GM19351 (cell line): Measurements from ENCODE around the gene CNTNAP2.

Source experiments
- ATAC-seq: cut with Tn5 transposase; IDR thresholded peaks from one replicate; pipeline ENCODE4 v1.9.1; 2021; ENCODE audit warnings: mild to moderate bottlenecking, moderate library complexity; ENCODE audit not compliant: unreplicated experiment

Gene CNTNAP2

DNA sequence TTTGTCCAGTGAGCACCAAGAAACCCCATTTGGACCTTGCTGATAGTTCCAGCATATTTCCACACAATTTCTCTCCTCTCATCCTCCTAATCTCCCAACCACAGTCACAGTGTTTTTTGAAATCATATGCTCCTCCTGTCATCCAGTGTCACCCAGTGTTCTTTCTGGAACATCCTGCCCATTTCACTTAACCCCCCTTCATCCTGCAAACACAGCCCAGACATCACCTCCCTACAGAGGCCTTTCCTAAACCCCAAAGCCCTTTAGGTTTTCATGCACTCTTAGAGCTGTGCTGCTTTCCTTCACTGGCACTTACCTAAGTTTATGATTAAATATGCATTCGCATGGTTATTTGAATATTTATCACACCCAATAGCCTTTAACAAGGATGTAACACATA, 1316.0 kb downstream of the CNTNAP2 start:
- no peak for ATAC-seq

DNA sequence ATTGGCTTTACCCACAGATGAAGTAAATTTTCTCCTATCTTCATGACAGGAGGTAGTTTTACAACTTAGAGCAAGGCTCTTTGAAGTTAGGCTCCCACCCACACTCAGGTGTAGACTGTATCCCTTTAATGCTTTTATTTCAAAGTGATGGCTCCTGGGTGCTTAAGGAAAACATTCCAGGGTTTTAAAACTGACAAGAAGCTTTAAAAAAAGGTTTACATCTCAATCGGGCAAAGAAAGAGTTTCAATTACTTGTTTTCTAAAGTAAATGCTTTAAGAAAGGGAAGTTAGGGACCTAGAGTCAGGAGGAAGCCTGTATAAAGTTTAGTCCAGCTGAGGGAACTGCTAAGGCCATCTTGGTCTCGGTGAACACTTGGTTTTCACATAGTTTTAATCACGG, 1320.1 kb downstream of the CNTNAP2 start:
- ATAC-seq = no peak

DNA sequence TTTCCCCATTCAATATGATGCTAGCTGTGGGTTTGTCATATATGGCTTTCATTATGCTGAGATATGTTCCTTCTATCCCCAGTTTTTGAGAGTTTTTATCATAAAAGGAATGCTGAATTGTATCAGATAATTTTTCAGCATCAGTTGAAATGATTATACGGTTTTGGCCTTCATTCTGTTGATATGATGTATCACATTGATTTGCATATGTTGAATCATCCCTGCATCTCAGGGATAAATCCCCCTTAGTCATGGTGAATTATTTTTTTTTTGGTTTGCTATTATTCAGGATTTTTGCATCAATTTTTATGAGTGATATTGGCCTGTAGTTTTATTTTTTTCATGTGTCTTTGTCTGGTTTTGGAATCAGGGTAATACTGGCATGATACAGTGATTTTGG, 1321.6 kb downstream of the CNTNAP2 start:
- ATAC-seq = no peak

DNA sequence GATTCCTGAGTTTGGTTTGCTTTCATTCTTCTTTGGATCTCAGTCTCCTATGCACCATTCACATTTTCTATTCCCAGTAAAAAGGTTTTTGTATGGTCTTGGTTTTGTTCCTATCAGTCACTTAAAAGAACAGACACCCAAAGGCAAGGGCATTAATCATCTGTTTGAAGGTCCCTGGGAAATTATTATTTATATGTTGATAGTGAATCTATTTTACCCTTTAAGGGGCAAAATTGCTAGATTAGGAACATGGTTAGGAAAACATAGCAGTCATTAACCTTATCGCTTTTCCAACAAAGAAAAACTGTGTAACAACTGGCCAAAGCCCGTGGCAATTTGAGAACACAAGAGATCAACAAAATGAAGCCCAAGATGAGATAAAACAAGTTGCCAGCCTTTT, 1327.3 kb downstream of the CNTNAP2 start:
- no peak for ATAC-seq

DNA sequence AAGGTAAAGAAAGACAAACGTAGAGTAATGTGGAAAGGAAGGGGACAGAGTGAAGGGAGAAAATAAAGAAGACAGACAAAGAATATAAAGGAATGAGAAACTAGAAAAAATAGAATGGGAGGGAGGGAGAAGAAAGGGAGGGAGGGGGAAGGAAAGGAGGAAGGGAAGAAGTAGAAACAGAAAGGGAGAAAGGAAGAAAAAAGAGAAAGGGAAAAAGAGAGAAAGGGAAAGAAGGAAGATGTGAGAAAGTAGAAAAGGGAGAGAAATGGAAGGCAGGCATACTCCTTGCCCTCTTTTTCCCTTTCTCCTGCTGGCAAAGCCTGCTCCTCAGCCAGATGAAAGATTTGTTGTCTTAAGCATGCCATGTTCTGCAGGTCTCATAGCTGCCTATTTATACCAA, 1336.2 kb downstream of the CNTNAP2 start:
- ATAC-seq = no peak

DNA sequence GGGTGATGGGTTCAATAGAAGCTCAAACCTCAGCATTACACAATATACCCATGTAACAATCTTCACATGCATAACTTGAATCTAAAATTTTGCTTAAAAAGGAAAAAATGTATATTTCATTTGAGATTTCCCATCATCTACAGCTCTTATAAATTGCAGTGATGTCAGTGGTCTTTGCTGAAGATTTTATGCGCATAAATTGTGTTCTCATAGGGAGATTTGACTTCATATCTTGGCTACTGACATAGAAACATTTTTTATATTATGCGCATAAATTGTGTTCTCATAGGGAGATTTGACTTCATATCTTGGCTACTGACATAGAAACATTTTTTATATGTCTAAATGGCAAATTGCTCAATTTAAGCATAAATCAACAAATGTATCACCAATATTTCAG, 1348.6 kb downstream of the CNTNAP2 start:
- no peak for ATAC-seq

DNA sequence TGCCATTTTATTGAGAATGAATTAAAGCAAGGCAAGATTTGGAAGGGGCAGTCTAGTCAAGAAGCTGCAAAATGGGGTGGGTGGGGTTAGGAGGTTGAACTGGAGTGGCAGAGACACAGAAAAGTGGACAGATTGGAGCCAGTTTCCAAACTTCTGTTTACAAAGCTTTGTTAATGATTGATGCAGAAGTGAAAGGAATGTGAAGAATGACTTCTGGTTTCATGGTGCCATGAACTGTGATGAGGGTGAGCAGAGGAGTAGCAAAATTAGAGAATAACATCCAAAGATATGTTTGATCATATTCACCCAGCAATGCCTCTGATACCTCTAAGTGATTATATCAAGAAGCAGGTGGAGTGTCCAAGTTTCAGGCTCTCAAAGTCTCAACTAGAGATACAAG, 1356.0 kb downstream of the CNTNAP2 start:
- no peak for ATAC-seq

DNA sequence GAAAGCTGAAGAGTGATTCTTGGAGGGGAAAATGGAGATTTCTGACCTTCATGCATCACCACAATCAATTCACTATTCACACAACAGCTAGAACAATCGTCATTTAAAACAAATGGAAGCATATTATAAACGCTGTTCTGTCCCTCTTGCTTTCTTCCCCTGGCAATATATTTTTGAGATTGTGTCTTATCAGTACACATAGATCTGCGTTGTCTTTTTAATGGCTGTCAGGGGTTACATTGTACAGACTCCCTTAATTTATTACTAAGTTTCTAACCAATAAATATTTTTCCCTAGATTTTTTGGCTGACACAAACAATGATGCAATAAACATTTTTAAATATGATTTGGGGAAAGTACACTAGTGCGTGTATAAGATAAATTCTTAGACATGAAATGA, 1358.3 kb downstream of the CNTNAP2 start:
- no peak for ATAC-seq

DNA sequence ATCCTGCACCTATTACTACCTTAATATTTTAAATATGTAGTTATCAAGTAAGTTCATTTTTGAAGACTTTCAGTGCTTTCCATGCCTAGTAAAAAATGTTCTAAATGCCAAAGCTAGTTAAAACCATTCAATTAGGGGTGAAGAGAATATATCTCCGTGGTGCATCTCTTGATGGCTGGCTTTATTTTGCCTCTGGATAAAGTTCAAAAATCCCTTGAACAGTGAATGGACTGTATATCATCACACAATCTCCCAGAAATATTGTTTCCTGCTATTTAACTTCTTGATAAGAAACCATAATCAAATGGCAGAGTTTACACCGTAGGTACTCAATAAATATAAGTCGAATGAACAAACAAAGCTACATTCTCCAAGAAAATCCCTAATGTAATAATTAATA, 1360.9 kb downstream of the CNTNAP2 start:
- no peak for ATAC-seq

DNA sequence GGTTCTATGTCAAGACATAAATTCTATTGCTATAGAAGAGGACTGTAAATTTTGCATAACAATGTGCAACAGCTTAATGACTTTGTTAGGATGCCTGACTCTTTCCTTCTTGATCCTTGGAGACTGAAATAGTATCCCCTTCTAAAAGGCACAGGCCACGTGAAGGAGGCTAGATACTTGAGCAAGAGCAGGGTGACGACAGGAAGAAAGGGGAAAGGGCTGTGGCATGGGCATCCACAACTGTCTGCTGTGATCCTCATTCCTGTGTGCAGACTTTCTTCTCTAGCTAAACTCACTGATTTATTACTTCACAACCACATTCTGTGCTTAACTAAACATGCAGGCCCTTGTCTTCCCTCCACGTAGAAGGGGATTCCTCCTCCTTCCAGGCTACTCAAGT, 1362.2 kb downstream of the CNTNAP2 start:
- no peak for ATAC-seq

DNA sequence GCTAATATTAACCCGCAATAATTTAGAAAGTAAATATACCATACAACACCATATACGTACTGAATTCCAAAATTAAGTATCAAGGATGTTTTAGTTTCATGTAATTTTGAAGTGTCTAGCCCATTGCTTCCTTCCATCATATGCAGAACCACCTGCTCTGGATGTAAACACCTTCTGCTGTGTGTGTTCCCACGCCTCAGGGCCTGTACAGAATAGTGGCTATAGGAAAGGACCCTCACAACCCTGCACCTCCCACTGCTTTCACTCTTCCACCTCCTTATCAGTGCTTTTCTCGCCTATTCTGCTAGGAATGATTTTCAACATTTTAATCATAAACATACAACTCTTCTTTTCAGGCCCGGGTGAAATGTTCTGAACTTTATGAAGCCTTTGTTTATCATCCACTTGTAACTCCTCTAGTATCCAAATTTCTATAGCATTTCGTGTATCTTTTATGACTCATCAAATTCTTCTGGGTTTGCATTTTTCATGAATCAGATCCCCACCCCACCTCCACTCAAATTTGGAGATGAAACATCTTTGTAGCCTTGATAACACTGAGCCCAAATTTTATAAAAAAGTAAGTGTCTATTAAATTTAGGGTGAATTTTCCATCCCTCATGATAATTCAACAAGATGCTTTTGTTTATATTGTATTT, 1367.2 kb downstream of the CNTNAP2 start:
- no peak for ATAC-seq

DNA sequence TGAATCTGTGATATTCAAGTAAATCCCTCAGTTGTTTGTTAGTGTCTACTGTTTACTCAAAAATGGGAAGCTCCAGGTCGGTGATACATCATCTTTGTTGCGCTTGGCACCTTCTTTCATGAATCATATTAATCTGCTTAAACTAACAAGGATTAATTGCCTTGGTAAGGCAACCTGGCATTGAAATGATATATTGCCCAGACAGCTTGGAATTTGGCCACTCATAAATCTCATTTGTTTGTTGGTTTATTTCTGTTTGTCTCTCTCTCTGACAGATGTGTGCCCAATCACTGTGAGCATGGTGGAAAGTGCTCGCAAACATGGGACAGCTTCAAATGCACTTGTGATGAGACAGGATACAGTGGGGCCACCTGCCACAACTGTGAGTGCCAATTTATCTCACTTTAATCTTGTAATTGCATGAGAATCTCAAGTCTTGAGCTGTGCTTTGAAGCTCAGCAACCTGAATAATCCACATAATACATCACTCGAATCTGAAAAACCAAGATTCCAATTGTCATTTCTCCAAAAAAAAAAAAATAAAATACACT, 1369.1 kb downstream of the CNTNAP2 start:
- no peak for ATAC-seq

DNA sequence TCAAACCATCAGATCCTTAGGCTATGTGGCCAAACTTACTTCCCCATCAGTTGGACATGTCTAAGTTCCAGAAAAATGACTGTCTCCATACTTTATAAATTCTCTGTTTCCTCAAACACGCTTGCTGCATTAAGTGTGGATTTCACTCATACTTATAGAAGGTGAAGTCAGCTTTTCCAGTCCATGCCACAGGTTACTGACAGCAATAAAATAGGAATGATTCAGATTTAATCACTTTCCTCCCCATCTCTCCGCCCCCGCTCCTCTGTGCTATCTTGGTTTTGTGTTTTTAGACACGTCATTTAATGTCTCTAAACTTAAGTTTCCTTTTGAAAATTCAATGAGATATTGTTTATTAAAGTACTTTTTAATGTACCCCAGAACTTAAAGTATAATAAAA, 1376.0 kb downstream of the CNTNAP2 start:
- no peak for ATAC-seq

DNA sequence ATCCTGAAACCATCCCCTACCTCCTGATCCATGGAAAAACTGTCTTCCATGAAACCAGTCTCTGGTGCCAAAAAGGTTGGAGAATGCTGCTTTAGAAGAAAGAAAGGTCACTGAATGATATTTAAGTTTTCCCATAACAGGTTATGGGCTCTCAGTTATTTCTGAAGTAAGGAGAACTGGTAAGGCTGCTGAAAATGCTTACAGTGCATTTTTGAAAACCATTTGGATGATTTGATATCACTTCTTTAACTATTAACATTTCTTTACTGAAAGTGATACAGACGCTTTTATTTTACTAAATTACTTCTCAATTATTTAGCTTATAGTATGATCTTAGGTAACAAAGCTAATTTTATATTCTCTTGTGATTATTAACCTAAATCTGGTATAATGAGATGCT, 1379.6 kb downstream of the CNTNAP2 start:
- ATAC-seq = no peak

DNA sequence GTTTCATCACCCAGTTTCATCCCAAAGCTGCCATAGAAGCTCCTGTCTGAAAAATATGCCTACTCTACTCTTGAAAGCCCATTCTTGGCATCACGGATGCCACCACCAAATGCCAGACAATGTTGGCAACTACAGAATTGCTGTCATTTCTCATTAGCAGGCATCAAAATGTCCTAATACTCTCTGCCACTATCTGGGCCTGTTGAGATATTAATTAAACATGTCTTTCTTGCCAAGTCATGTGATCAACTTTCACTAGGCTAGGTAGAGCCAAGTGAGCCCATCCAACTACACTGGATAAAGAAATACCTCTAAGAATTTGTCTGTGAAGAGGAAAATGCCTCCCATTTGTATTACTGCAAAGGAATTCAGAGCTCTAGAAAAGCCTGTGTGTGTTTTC, 1380.6 kb downstream of the CNTNAP2 start:
- ATAC-seq = no peak

DNA sequence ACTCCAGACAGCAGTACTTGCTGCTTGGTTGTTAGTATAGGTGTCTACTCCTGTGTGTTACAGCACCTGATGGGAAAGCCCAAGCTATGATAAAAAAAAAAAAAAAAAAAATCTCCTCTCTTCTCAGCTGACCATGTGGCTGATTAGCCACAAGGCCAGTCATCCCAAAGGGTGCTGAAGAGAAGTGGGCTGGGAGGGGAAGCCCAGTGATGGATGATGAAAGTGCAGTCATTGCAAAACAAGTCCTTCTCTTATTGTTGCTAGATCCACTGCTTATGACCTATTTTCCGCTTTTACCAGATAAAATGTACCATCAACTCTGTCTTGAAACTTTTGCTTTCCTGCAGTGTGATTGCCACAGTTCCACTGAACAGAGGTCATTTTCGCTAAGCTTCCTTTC, 1381.5 kb downstream of the CNTNAP2 start:
- ATAC-seq = no peak

DNA sequence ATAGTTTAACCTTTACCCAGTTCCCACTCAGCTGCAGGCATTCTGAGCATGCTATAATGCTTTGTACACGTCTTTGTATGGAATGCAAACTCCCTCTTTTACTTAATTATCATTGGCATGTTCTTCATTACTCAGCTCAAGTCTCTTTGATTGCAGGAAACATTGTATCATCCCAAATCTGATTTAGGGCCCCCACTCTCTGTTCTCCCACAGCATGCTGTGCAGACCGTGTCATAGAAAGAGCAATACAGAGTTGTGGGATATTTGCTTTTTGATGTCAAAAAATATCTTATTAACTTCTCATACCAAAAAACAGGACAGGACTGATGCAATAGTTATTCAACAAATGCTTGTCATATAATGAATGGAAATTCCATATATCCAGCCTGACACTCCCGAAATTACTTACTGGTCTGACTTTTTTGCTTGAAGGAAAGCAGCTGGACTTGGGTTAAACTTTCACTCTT, 1392.5 kb downstream of the CNTNAP2 start:
- no peak for ATAC-seq

DNA sequence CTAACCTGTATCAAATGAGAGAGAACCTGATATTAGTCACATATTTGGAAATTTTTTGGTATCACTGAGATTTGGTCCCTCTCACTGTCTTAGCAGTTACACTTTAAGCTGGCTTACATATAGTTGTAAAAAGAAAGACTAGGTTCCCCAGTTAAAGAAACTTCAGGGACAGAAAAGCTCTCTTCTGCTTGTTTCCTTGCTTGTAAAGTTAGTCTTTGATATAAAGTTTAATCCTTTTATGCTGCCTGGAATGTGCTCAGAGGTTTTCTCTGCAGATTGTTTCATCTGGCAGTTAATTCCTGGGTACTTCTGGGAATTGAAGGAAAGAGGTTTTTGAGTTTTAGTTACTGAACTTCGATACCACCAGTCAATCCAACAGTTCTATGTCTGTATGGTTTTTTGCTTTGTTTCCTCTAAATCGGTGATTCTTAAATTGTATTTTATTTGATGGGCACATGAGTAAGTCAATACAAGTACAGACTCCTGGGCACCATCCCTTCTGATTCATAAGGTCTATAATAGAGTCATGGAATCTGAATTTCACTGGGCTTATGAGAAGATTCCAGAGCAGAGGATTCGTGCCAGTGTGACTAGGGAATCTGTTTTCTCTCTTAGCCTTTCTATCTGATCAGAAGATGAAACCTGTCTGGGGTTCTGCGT, 1393.1 kb downstream of the CNTNAP2 start:
- ATAC-seq = no peak

DNA sequence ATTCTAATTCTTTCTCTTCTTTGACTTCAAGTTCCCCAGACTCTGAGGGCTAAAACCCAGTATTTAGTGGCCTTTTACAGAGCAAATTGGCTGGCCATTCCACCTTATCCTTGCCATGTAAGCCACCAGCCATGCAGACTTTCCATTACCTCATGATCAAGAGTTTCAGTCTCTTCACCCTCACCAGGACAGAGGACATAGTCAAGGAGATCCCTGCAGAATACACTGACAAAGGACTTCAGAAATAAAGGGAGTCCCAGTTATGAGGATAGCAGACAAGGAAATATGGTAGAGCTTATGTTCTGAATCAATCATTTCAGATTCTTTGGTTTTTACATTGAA, 1393.6 kb downstream of the CNTNAP2 start:
- ATAC-seq = no peak

DNA sequence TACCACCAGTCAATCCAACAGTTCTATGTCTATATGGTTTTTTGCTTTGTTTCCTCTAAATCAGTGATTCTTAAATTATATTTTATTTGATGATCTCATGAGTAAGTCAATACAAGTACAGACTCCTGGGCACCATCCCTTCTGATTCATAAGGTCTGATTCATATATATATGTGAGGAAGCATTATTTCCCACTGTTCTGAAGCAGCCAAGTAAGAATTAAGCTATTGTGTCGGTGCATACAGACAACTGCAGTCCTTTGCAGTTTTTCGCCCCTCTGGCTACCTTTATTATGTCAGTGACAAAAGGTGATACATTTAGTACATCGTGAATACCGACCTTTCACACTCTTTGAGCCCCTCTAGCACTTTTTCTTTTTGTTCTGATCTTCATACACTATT, 1394.3 kb downstream of the CNTNAP2 start:
- no peak for ATAC-seq

DNA sequence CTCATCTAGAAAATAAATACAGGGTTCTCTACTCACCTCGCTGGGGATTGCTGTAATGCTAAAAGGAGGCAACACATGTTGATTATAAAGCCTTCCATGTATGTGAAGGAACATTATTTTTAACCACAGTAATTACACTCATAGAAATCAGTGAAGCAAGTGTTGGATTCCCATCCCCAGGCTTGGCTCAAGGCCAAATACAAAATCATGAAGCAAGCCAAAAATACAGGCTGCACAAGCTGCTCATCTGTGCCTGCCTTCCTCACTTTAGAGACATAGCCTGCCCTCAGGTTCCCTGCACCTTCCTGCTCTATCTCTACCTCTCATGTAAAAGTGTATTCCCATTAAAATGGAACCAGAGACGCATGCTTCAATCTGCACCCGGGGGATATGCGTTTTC, 1396.8 kb downstream of the CNTNAP2 start:
- ATAC-seq = no peak

DNA sequence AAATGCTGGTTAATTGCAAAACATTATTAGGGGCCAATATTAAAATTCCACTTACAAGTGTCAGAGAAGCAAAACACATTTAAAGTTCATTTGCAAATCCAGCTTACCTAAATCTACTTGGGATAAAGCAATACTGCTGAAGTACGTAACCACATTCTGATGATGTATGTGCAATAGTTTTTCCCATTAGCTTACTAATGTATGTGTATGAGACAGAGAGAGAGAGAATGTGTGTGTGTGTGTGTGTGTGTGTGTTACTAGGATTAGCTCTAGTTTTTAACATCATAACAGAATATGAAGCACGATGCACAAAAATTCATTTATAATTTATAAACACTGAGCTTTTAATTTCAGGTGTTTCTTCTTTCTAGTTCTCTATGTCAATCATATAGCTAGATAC, 1399.8 kb downstream of the CNTNAP2 start:
- ATAC-seq = no peak

DNA sequence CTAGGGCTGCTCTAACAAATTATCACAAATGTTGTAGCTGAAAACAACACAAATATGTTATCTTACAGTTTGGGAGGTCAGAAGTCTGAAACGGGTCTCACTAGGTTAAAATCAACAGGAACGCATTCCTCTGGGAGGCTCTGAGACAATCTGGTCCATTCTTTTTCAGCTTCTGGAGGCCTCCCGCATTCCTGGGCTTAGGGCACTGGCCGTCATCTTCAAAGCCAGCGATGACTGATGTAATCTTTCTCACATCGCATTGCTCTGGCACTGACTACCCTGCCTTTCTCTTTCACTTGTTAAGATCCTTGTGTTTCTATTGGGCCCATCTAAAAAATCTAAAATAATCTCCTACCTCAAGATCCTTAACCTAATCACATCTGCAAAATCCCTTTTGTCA, 1402.5 kb downstream of the CNTNAP2 start:
- no peak for ATAC-seq
